Midbrain (tissue), 1 donor: ENCODE results near the gene CASP6.
"Not testable (repeated sequence)": the region's sequence is repeated elsewhere in the genome, so short reads cannot be mapped to it uniquely, and the experiment has no call there.

Source experiments
- DNase-seq: peaks from one replicate; lab custom pipeline; 2025; lab: John Stamatoyannopoulos, UW

The CASP6 gene

DNA sequence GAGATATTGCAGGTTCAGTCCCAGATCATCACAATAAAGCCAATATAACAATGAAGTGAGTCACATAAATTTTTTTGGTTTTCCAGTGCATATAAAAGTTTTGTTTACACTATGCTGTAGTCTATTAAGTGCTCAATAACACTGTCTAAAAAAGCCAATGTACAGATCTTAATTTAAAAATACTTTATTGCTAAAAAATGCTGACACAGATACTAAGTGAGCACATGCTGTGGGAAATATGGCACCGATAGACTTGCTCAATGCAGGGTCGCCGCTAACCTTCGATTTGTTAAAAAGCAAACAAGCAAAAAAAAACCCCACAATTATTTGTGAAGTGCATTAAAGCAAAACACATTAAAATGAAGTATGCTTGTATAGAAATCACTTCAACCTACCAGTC is 16.4 kb upstream of the CASP6 start:
- DNase-seq, result no peak

DNA sequence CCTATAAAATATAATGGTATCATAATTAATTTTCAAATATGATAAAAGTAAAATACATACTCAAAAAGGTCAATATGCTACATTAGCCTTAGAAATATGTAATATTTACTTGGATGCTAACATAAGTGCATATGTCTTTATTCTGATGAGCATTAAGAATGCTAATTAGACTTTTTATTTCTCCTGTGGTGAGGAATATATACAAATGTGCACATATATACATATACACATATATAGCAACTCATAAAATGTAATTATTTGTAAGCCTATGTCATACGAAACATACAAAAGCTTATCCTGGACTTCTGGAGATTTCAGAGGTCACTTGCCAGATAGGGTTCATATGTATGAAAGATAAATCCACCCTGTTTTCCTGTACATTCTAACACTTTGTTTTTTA is 15.5 kb upstream of the CASP6 start:
- DNase-seq, result no peak

DNA sequence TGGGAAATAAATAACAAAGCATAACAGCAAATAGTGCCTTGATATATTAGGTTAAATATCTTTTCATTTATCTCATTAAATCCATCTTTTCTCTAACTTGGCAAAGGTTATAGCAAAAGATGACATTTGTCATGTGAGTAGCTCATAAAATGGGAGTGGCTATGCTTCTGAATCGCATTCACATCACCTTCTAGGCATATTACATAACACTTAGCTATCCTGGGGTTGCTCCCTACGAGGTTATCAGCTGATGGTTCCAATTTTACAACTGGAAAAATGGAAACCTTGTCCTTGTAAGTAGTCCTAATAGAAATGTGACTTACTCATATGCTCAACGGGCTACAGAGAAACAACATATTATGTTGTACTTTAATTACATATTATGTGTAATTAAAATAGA is 10.3 kb upstream of the CASP6 start:
- DNase-seq, result no peak

DNA sequence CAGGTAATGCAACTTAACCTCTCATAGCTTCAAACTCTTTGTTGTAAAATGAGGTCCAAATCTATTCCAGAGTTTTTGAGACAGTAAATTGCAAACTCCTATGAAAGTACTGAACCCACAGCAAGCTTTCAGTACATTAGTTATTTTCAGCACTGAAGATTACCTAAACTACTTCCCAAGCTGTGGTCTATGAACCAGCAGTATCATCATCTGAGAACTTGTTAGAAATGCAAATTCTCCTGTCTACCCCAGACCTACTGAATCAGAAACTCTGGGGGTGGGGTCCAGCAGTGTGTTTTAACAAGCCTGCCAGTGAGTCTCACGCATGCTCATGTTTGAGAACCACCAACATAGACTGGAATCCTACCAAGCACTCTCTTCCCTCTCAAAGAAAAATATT is 5.7 kb upstream of the CASP6 start:
- DNase-seq, result no peak

DNA sequence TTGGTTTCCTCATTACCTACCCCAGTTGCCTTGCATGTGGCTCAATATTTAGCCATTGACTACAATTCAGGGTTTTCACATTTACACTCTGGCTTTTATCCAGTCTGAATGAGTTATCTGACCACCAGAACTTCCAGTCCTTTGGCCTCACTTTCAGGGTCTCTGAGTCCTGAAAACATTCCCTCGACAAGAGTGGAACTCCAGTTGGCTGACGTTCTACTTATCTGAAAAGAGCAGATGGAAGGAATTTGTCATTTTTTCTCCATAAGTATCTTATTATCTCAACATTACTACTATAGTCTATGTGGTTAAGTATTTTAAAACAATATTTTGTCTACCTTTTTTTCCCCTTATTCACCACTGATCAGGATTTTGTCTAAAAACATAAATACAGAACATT is 5.2 kb upstream of the CASP6 start:
- DNase-seq, result no peak

DNA sequence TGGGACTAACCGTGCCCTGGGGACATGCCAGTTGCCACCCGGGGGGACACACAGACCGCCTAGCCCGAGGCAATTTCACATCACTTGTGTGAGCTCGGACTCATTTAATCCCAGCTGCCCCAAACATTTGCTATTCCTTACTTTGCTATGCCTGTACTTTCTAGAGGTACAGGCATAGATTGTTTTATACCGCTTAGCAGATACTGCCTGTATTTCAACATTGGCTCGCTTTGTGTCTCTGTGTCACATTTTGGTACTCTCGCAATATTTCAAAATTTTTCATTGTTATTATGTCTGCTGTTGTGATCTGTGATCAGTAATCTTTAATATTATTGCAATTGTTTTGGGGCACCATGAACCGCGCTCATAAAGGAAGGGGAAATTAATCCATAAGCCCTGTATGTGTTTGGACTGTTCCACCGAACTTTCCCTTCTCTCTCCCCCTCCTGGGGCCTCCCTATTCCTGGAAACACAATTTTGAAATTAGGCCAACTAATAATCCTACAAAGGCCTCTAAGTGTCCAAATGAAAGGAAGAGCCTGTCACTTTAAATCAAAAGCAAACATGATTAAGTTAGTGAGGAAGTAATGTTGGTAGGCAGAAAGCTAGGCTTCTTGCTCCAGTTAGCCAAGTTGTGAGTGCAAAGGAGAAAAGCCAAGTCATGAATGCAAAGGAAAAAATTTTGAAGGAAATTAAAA is 568 bp upstream of the CASP6 start:
- no peak for DNase-seq

DNA sequence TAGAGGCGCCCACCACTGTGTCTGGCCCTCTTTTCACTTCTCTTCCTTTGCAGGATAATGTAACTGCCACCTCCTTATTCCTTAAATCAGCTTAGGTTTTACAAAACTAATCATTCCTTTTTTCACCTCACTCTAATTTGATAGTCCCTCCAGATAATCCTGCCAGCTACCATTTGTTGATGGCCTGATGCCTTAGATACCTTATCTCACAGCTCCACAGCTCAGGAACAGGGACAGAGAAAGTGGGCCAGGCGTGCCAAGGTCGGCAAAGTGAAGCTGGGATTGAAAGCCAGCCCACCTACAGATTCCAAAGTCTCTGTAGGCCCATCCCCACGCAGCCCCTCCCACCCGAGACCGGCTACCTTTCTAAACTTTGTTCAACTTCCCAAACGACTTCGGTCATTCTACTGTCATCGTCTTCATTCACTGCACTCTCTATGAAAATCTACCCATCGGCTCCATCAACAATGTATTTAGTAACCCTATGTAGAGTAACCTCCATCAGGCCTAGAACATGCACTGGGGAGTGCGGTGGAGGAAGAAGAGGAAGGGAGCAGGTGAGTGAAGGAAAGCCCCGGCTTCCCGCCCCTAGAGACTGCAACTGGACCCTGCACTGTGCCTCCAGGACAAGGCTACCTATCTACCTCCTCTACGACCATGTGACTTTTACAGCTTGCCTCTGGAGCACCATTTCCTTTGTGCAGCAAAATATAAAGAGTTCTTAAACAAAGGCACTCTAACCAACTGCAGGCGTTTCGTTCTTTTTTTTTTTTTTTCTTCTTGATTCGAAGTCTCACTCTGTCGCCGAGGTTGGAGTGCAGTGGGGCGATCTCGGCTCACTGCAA is 1.5 kb downstream of the CASP6 start:
- DNase-seq, result no peak

DNA sequence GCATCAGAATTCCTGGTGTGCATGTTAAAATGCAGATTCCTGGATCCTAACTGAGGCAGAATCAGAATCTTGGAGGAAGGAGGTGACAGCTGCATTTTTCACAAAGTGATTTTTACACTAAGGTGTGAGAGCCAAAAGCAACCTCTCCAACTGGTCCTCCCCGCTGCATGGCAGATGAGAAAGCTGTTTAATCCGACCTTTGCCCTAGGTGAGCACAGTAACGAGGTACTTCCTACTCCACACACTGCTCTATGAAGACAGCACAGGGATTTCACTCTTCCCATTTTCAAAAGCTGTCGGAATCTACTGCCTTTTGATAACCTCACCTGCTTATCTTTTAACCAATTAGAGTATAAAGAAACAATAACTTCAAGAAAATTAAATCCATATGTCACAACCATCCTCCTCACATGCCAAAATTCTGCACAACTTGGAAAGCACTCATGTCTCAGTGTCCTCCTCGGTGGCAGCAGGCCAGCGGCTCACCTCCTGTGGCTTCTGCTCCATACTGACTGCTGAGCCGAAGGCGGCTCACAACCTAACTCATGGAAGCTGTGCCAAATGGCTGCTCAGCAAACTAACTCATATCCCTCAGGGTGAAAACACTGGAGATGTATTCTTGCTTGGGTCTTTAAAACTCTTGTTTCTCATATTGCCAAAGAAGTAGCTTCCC is 3.6 kb downstream of the CASP6 start:
- DNase-seq, result no peak

DNA sequence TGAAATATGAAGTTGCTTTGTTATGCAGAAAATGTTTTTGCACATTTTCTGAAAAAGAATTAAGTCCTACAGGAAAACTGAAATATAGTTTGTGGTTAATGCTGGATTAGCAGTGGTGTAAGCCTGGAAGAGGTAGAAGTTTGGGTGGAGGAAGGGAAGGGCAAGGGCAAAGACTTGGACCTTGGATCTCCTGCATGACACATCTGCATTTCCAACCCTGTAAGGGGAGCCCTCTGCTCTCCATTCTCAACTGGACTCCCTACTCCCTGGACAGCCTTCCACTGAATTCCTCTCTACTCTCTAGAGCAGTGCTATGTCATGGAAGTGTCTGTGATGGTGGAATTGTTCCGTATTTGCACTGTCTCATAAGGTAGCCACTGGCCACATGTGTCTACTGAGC is 4.6 kb downstream of the CASP6 start:
- DNase-seq, result no peak

DNA sequence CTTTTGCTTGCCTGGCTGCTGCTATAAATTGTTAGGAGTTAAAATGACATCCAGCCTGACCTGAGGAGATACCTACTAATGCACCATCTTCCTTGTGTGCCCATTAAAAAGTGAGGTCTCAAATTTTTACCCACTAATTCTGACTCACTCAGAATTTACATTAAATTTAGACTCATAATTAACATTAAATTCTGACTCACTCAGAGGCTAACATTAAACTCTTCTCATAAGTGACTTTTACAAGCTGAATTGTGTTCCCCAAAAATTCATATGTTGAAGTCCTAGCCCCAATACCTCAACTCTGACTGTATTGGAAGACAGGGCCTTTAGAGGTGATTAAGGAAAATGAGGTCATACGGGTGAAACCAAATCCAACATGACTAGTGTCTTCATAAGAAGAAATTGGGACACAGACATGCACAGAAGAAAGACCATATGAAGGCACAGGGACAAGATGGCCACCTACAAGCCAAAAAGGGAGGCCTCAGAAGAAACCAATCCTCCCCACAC is 11.8 kb downstream of the CASP6 start:
- no peak for DNase-seq

DNA sequence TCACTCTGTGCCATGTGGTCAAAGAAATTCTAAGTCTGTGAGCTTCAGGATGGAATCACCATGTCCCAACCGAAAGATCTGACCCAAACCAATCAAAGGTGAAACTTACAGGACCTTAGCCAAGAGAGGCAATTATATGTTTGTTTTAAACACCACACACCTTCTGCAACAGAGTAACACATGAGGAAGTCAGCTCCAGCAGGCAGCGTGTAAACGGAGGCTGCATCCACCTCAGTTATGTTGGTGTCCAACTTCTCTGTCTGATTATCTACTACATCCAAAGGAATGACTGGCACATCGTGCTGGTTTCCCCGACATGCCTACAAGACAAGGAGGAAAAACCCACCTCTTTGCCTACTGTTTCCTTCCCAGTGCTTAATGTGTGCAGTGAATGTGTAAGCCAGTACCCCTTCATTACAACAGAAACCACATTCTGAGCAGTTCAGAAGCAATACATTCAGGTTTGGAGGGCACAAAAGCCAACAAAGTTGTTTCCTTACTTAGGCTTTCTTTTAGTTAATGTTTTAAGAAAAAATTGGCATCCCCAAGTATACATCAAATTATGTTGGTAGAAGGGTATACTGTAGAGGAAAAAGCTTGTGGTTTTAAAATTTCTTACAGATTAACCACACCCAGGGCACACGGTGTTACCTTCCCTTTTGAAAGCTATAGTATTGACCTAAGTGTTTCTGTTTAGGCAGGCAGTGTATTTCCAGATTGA is 12.4 kb downstream of the CASP6 start:
- DNase-seq, result no peak

DNA sequence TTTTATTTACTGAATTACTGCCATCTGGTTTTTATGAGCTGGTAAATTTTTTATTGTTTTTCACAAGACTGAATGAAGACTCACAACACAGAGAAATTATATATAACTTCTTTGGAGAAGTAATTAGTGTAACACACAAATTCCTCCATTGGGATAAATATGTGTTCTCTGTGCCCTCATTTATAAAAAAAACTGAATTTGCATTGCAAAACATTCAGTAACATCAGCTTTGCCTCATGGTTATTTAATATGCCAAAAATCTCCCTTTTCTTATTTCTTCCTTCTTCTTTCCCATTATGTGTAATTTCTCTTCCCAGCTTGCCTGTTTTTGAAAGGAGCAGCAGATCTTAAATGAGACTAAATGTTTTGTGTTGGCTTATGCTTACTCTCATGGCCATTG is 18.5 kb downstream of the CASP6 start:
- no peak for DNase-seq

DNA sequence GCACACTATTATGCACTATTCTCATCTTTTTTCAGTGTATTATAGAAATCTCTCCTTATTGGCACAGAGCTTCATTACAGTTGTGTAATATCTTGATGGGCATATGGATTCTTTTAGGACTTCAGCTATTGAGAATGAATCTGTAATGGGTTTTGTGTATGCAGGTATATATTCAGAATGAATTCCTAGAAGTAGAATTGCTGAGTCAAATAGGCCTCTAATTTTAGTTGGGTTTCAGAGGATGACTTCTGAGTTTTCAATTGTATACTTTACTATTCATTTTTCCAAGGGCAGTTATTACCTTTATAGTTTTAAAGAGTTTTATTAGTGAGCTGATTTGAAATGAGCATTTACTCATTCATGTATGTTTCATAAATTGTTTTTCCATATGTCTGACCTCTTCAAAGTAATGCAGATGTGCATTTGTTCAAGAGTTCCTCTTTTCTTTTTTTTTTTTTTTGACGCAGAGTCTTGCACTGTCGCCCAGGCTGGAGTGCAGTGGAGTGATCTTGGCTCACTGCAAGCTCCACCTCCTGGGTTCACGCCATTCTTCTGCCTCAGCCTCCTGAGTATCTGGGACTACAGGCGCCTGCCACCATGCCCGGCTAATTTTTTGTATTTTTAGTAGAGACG is 19.5 kb downstream of the CASP6 start:
- DNase-seq, result no peak

DNA sequence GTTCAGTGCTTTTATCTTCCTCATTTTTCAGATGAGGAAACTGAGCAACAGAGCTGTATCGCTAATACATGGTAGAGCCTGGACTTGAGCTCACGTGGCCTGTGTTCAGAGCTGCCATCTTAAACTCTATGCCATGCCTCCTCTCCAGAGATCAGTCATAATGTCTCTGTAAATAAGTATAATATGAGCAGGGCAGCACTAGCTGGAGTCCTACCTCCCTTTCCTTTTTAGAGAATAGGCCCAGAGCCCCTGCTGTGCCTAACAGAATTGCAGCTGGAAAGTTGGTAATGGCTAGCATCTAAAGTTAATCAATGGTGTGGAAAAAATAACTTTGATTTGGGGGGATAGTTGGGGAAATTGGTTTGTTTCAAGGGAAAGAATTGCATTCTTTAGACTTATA is 20.4 kb downstream of the CASP6 start:
- no peak for DNase-seq

DNA sequence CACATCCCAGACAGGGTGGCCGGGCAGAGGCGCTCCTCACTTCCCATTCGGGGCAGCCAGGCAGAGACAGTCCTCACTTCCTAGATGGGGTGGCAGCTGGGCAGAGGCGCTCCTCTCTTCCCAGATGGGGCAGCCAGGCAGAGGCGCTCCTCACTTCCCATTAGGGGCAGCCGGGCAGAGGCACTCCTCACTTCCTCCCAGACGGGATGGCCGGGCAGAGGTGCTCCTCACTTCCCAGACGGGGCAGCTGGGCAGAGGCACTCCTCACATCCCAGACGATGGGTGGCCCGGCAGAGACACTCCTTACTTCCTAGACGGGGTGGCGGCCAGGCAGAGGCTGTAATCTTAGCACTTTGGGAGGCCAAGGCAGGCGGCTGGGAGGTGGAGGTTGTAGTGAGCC is 24.3 kb downstream of the CASP6 start:
- DNase-seq, result not testable (repeated sequence)

DNA sequence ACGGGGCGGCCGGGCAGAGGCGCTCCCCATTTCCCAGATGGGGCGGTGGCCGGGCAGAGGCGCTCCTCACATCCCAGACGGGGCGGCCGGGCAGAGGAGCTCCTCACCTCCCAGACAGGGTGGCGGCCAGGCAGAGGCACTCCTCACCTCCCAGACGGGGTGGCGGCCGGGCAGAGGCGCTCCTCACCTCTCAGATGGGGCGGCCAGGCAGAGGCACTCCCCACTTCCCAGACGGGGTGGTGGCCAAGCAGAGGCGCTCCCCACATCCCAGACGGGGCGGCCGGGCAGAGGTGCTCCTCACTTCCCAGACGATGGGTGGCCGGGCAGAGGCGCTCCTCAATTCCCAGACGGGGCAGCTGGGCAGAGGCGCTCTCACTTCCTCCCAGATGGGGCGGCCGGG is 24.8 kb downstream of the CASP6 start:
- DNase-seq, result not testable (repeated sequence)

DNA sequence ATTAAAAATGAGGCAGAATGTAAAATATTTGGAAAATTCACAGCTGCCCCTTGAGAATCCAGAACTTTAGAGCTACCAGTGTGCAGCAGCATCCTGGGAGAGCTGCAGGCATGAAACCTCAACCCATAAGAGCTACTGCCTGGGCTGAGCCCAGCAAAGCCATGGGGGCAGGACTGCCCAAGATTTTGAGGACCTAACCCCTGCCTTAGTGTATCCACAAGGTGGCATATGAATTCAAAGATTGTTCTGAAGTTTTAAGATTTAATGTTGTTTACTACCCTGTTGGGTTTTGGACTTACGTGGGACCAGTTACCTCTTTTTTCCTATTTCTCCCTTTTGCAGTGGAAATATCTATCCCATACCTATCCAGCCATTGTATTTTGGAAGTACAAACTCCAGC is 26.4 kb downstream of the CASP6 start:
- no peak for DNase-seq

DNA sequence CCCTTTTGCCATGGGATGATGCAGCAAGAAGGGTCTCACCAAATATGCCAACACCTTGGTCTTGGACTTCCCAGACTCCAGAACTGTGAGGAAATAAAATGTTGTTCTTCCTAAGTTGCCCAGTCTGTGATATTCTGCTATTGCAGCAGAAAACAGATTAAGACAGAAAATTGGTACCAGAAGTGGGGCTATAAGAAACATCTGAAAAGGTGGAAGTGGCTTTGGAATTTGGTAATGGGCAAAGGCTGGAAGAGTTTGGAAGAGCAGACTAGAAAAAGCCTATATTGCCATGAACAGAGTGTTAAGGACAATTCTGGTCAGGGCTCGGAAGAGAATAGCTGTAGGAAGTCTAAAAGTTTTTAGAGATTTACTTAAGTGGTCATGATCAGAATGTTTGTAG is 27.4 kb downstream of the CASP6 start:
- DNase-seq, result no peak

DNA sequence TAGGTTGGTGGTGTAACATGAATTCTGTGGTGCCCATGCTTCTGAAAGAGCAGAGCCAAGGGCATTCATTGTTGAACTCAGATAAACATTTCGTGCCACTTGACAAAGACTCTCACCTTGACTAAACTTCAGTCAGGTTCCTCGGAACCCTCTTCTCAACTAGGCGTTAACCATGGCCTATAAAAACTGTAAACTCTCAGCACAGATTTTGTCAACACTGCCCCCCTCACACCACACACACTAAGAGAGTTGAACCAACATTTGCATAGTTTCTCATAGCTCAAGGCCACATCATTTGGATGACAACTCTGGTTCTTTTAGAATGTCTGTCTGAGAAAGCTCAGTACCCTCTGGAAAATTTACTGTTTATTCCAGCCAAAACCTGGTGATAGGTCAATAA is 28.1 kb downstream of the CASP6 start:
- DNase-seq, result no peak

DNA sequence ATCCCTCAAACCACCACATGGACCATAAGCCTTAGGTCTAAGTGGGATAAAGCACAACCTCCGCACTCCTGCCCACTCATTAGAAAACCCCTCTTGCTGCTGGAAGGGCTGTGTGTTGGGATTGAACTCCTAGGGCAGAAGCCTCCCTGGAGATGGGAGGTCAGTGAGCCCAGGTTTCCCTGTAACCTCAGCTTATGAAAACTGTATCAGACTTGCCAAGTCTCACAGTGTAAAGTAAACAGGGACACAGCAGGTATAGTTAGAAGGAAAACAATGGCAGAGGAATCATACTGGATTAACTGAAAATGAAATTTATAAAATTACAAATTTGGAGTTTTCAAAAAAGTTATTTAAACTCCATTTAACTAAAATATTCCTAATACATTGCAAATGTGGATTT is 29.9 kb downstream of the CASP6 start:
- no peak for DNase-seq

DNA sequence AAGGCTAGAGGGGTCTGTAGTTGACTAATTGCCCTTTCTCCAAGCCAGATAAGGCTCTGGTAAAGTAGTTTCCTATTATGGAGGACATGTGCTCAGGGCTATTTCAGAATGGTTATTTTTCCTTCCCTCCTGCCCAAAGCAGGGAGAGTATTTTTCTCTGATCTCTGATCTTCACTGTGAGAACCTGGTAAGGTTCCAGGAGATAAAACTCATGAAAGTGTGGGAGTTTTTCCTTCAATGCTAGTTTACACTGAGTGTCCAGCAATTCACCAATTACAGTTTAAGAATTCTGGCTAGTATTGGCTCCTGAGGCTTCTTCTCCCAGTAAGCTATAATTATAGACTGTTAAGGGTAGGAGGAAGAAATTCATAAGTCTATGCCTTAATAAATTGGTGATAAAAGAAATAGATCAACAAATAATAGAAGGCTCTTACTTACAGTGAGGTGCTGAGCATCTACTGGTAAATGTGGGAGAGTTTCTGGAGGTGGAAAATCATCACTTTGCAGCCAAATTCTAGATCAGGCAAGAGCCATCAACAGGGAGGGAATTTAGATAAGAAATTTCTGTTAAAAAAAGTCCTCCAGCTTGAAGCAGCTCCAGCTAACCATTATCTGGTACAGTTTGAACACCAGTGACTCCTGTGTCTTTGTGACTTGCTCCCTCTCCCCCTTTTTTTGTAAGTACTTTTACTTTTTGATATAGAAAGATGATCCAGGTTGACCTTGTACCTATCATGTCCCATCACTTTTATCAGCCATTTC is 30.9 kb downstream of the CASP6 start:
- no peak for DNase-seq
